Measurements from ENCODE around the gene CNMD. TPM values are rescaled to one million over a fixed set of nuclear protein-coding genes. Genes with fewer than 3 reads are reported as not detected.

The CNMD gene
- total and polyA plus RNA-seq, 2 of the 8 experiments (the other 6 are each of a cell fraction or from before 2014, with no cell fraction given), result 87.4 to 113 TPM

DNA sequence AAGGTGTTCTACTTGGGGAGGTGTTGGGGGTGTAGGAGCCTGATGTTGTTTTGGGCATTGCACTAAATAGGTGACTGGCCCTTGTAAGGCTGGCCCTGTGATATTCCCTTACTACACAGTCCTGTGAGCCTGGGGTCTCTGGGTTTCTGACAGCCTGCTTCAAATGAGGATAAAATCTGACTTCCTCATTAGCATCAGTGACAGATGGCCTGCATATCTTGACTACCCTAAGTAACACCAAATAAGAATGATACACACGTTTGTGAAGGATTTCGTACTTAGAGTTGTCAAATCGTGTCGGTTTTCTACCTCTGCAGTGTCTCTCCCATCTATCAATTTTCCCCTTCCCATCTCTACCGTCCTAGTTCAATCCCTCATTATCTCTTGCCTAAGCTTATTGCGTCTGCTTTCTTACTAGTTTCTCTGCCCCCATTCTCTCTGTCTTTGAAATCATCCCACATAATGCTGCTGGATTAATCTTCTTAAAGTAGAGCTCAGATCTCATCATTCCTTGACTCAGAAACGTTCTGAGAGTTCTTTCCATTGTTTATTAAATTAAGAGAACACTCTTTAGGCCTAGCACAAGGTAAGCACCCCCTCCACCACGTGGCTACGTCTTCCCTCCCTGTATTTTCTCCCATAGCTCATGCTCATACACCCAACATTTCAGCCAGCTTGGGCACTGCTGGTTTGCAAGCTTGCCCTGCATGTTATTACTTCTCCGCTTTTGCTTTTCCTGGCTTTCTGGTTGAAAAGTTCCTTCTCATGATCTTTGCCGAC is 26.2 kb upstream of the CNMD start (continued):
- TF ChIP-seq CTBP2 (IDR thresholded peaks at IDR 0.05; ENCODE audit: borderline replicate concordance, insufficient read depth, insufficient read length, low read length), result no peak
- no peak for TF ChIP-seq SUZ12 (IDR thresholded peaks at IDR 0.05; ENCODE audit: low read length)

All from H1 (cell line).